TTC549 (cell line): ENCODE data around the gene EIF4E1B.
"Not testable (repeated sequence)": the region's sequence is repeated elsewhere in the genome, so short reads cannot be mapped to it uniquely, and the experiment has no call there.

ENCODE experiments used
- FAIRE-seq: peaks from 2 replicates; lab custom pipeline; 2012; peaks lifted over from hg19 to GRCh38; lab: Jason Lieb, UNC

Gene EIF4E1B

GRCh38 chr5:176629853-176630680 is at the start of gene EIF4E1B, which contains the start of gene SNCB:
Gene EIF4E1B (plus strand): TSS chr5:176630675. CDS start chr5:176642788, 12,113 bp downstream.
Gene SNCB (minus strand): TSS chr5:176630534. CDS start chr5:176629654, 880 bp downstream.
- FAIRE-seq = no peak

DNA sequence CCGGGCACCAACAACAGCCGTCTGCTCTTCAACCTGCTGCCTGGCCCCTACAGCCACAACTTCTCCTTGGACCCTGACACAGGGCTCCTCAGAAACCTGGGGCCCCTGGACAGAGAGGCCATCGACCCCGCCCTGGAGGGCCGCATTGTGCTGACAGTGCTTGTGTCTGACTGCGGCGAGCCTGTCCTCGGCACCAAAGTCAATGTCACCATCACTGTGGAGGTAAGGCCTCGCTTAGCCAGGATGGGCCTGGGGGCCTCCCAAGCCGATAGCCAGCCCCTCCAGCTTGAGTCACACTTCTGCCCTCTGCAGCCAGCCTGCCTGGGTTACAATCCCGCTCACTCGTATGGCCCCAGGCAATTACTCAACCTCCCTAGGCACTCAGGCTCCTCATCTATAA is 49.1 kb upstream of the EIF4E1B start:
- no peak for FAIRE-seq

GRCh38 chr5:176583076-176583475 is 47.4 kb upstream of the EIF4E1B start:
- no peak for FAIRE-seq

DNA sequence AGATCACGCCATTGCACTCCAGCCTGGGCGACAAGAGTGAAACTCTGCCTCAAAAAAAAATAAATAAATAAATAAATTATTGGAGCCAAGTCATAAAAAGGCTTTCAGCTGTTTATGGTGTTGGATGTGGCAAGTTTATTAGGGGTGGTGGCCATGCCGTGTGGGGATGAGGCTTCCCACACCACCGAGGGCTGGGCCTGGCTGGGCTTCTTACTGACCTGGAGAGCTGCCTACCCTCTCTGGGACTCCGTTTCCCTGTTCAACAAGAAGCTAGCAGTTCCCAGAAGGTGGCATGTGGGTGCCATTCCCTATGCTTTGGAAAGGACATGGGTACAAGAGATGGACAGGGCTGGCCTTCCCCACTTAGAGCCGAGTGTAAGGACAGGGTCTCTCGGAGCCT is 43.1 kb upstream of the EIF4E1B start:
- no peak for FAIRE-seq

DNA sequence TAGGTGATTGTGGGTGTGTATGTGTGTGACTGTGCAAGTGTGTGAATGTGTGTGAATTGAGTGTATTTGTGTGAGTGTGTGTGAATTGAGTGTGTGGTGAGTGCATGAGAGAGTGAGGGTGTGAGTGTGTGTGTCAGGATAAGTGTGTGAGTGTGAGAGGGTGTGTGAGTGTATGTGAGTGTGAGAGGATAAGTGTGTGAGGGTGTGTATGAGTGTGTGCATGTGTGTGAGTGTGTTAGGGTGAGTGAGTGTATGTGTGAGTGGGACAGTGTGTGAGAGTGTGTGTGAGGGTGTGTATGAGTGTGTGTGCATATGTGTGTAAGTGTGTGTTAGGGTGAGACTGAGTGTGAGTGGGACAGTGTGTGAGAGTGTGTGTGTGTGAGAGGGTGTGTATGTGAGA is 42.2 kb upstream of the EIF4E1B start:
- FAIRE-seq = no peak

- FAIRE-seq = no peak
Observed at GRCh38 chr5:176589039-176589769, 41.3 kb upstream of the EIF4E1B start.

- FAIRE-seq = no peak
Observed at GRCh38 chr5:176590035-176590717, 40.3 kb upstream of the EIF4E1B start.

DNA sequence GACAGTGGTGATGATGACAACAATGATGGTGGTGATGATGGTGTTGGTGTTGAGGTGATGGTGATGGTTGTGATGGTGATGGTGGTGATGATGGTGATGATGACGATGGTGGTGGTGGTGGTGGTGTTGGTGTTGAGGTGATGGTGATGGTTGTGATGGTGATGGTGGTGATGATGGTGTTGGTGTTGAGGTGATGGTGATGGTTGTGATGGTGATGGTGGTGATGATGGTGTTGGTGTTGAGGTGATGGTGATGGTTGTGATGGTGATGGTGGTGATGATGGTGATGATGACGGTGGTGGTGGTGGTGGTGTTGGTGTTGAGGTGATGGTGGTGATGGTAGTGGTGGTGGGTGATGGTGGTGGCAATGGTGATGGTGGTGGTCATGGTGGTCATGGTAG is 38.8 kb upstream of the EIF4E1B start:
- FAIRE-seq = peak; percentile 53

DNA sequence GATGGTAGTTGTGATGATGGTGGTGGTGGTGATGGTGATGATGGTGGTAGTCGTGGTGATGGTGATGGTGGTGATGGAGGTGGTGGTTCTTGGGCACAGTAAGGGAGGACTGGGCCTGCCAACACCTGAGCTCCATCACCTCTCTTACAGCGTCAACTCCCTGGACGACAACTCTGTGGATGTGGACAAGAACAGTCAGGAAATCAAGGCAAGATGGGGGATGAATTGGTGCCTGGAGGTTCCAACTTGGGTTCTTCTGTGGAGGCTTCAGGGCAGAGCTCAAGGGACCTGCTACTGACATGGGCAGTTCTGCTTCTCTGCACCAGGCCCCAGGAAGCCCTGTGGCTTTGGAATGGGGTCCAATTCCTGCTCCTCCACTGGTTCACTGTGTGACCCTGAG is 37.9 kb upstream of the EIF4E1B start:
- no peak for FAIRE-seq

DNA sequence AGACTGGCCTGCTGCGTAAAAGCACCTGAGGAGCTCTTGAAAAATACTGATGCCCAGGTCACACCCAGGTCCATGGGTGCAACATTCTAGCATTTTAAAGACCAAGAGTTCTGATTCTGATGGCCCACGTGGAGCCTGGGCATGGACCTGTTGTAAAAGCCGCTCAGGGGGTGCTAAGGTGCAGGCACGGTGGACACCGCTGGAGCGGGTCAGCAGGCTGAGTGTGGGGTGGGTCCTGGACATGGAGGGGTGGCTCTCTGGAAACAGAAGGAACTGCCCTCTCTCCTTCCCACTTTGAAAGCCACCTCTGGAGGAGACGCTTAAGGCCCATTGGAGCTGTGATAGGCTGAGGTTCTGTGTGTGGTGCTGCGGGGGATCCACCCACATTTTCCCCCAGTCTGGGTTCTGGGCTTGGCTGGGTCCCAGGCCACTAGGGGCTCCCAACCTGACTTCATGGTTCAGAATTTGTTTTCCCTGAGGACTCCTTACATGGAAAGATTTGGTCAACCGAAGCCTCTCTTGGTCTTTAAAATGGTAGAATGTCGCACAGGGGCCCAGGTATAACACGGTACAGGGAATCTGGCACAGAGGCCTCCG is 37.1 kb upstream of the EIF4E1B start:
- FAIRE-seq = no peak

DNA sequence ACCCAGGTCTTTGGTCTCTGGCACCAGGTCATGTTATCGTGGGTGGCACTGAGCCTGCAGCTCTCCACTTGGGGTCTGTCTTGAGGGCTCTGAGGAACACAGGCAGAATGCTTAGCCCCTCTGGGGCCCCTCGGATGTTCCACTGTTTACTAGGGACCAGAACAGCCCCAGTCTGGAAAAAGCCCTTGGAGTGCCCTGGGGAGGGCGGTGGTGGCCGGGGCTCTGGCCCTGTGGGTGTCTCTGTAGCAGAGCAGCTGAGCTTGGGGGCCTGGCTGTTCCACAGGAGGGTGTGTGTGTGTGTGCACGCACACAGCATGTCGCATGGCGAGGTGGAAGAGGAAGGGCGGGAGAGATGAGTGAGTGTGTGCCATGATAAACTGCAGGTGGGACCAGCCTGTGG is 35.9 kb upstream of the EIF4E1B start:
- FAIRE-seq = no peak

- FAIRE-seq = no peak
Observed at GRCh38 chr5:176595386-176595943, 35.0 kb upstream of the EIF4E1B start.

- FAIRE-seq = no peak
Observed at GRCh38 chr5:176596069-176596644, 34.3 kb upstream of the EIF4E1B start.

GRCh38 chr5:176596689-176597416 is 33.6 kb upstream of the EIF4E1B start:
- no peak for FAIRE-seq

GRCh38 chr5:176597417-176598389 is 32.8 kb upstream of the EIF4E1B start:
- no peak for FAIRE-seq

DNA sequence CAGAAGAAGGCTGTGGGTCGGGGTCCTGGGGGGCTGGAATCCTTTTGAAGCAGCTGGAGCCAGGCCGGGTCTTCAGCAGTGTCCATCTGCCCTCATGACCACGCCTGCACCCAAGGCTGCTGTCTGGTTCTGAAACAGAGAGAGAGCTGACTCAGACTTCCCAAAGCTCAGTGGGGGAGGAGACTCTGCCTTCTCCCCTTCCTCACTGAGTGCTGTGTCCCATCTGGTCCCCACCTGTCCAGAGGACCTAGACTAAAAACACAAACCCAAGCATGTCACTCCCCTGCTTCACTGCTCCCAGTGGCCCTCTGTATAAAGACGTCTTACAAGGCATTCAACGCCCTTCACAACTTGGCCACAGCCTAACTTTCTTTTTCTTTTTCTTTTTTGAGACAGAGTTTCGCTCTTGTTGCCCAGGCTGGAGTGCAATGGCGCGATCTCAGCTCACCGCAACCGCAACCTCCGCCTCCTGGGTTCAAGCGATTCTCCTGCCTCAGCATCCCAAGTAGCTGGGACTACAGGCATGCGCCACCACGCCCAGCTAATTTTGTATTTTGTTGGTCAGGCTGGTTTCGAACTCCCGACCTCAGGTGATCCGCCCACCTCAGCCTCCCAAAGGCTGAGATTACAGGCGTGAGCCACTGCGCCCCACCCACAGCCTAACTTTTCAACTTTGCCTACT is 30.6 kb upstream of the EIF4E1B start:
- not testable (repeated sequence) for FAIRE-seq

GRCh38 chr5:176601901-176602482 is 28.5 kb upstream of the EIF4E1B start:
- FAIRE-seq = no peak

DNA sequence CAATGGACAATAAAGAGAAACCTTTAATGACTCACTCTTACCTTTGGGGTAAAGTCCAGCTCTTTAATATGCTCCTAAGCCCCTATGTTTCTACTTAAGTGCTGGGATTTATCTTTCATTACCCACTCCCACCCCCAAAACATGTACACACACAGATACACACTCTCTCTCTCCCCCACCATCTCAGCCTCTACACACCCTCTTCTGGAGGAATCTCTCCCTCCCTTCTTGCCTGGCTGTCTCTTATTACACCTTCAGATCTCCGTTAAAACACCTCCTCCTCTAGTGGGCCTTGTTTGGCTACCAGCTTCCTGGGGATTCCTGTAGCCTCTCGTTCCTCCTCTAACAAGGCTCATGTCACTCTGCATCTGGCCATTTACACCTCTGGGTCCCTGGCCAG is 27.4 kb upstream of the EIF4E1B start:
- no peak for FAIRE-seq

DNA sequence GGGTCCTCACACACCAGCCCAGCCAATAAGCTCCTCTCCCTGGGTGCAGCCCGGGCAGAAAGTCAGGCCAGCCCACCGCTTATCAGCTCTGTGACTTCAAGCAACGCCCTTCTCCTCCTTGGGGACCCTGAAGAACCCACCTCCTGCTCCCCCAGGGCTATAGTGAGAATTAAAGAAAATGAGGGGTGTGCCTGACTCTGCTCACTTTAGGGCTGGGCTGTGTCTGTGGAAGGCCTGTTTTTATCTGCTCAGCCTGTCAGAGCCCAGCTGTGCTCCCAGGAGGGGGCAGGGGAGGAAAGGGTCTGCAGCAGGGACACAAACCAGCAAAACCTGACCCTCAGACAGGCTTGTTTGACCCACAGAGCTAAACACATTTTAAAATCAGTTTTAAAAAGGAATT is 24.4 kb upstream of the EIF4E1B start:
- FAIRE-seq = no peak
